NCI-H1417 (cell line): ENCODE measurements around the gene PMP22.

Source experiments
- DNase-seq, 3 experiments: peaks; one replicate each; lab custom pipeline; 2025; lab: John Stamatoyannopoulos, UW

Gene PMP22

GRCh38 chr17:15274017-15274416, 8.9 kb upstream of the PMP22 start:
- DNase-seq, result no peak

- no peak for DNase-seq
Measured at GRCh38 chr17:15273141-15273793, 8.1 kb upstream of the PMP22 start.

GRCh38 chr17:15271741-15272140, 6.6 kb upstream of the PMP22 start:
- DNase-seq, result no peak

- DNase-seq, result no peak
Measured at GRCh38 chr17:15270628-15271381, 5.7 kb upstream of the PMP22 start.

- DNase-seq, result no peak
Measured at GRCh38 chr17:15269780-15270089, 4.6 kb upstream of the PMP22 start.

- no peak for DNase-seq
Measured at GRCh38 chr17:15269087-15269779, 4.1 kb upstream of the PMP22 start.

GRCh38 chr17:15268461-15268860, 3.3 kb upstream of the PMP22 start:
- no peak for DNase-seq

- DNase-seq, result no peak
Measured at GRCh38 chr17:15267996-15268395, 2.9 kb upstream of the PMP22 start.

- no peak for DNase-seq
Measured at GRCh38 chr17:15266325-15267125, 1.4 kb upstream of the PMP22 start.

GRCh38 chr17:15264542-15264941, 584 bp downstream of the PMP22 start:
- DNase-seq, result no peak

GRCh38 chr17:15263680-15264079, 1.4 kb downstream of the PMP22 start:
- DNase-seq, result no peak

GRCh38 chr17:15263206-15263579, 1.9 kb downstream of the PMP22 start:
- no peak for DNase-seq

- DNase-seq, result peak in 2 of 3 experiments; percentile 11 to 26
Measured at GRCh38 chr17:15262291-15263205, 2.6 kb downstream of the PMP22 start.

- no peak for DNase-seq
Measured at GRCh38 chr17:15261802-15262290, 3.3 kb downstream of the PMP22 start.

- no peak for DNase-seq
Measured at GRCh38 chr17:15261258-15261801, 3.8 kb downstream of the PMP22 start.

- DNase-seq, result peak in 2 of 3 experiments; percentile 56 to 66
Measured at GRCh38 chr17:15260376-15261257, 4.5 kb downstream of the PMP22 start.

GRCh38 chr17:15257796-15258512, 7.2 kb downstream of the PMP22 start:
- DNase-seq, result no peak

GRCh38 chr17:15257258-15257788, 7.8 kb downstream of the PMP22 start:
- DNase-seq, result peak; percentile 14 to 52 (median 14)

- no peak for DNase-seq
Measured at GRCh38 chr17:15256689-15257088, 8.4 kb downstream of the PMP22 start.
